Endothelial cell of umbilical vein (primary cell): ENCODE measurements around the gene DCTN4. TPM values are rescaled to one million over a fixed set of nuclear protein-coding genes. Genes with fewer than 3 reads are reported as not detected.

Experiments
- BruUV-seq: library from RNA; stranded (reverse); fragments of 400-500 nt; replicated peaks from 2 replicates; lab custom pipeline; 2021; lab: Mats Ljungman, UMichigan
- CTCF ChIA-PET: fragments of 300-600, 350-600 bp; sonication (Branson Sonifier 250); formaldehyde crosslinking; loops from one replicate; lab custom pipeline; 2021; ENCODE audit warnings: antibody characterized with exemption, inconsistent platforms; lab: Charles Lee
- POLR2A ChIA-PET: fragments of 300-600, 350-600 bp; sonication (Branson Sonifier 250); formaldehyde crosslinking; loops from one replicate; lab custom pipeline; 2021; ENCODE audit warnings: antibody characterized with exemption, inconsistent platforms; lab: Charles Lee
- DNase-seq: peaks from one replicate; pipeline ENCODE4 v3.0.0-alpha.2; 2011; ENCODE audit warnings: low read depth, low spot score
- FAIRE-seq: peaks from 2 replicates; lab custom pipeline; 2011; peaks lifted over from hg19 to GRCh38; lab: Jason Lieb, UNC
- H2AFZ ChIP-seq: 2 replicates; pipeline ENCODE4 v1.6.0; 2012; ENCODE audit warnings: low read depth, low read length, control low read depth, inconsistent platforms
- H3K27ac ChIP-seq: 2 replicates; pipeline ENCODE4 v1.5.1; 2011; ENCODE audit warnings: low read depth, mild to moderate bottlenecking, control low read depth, low read length, moderate library complexity; ENCODE audit not compliant: insufficient read depth
- H3K27me3 ChIP-seq, 2 experiments: 2 replicates each; pipeline versions ENCODE4 v1.6.0 to v1.6.1; 2011; ENCODE audit warnings: low read length in 2 of 2, mixed read lengths in 1 of 2; ENCODE audit not compliant: control insufficient read depth in 2 of 2, insufficient read depth in 2 of 2
- H3K36me3 ChIP-seq, 2 experiments: 2 replicates in 1 of 2; 3 replicates in 1 of 2; pipeline ENCODE4 v1.5.1; 2011; ENCODE audit warnings: low read length in 2 of 2, mild to moderate bottlenecking in 1 of 2, moderate library complexity in 1 of 2; ENCODE audit not compliant: control insufficient read depth in 2 of 2, insufficient read depth in 2 of 2; ENCODE audit errors: extremely low read depth in 1 of 2
- H3K4me1 ChIP-seq: 3 replicates; pipeline ENCODE4 v1.5.1; 2011; ENCODE audit warnings: mild to moderate bottlenecking, low read length; ENCODE audit not compliant: control insufficient read depth, insufficient read depth; ENCODE audit errors: extremely low read depth
- H3K4me2 ChIP-seq: 2 replicates; pipeline ENCODE4 v1.6.1; 2011; ENCODE audit warnings: low read length, control low read depth, mixed read lengths; ENCODE audit not compliant: insufficient read depth
- H3K4me3 ChIP-seq, 3 experiments: fragments of 200-600 bp in 1 of 3; sonication (generic), shearing (Covaris generic) in 1 of 3; replicated peaks in 1 of 3; 2 replicates each; pipeline ENCODE4 v1.5.1; 2011 to 2016; ENCODE audit warnings: control low read depth in 3 of 3, low read length in 3 of 3, mild to moderate bottlenecking in 2 of 3, inconsistent platforms in 1 of 3, low read depth in 1 of 3, moderate library complexity in 1 of 3; ENCODE audit not compliant: insufficient read depth in 1 of 3
- H3K79me2 ChIP-seq: 2 replicates; pipeline ENCODE4 v1.6.0; 2012; ENCODE audit warnings: low read length, inconsistent platforms; ENCODE audit not compliant: control insufficient read depth, insufficient read depth
- H3K9ac ChIP-seq: replicated peaks from 2 replicates; pipeline ENCODE3; 2011; ENCODE audit warnings: low read length, control low read depth; ENCODE audit not compliant: insufficient read depth; ENCODE audit errors: extremely low read depth
- H3K9me1 ChIP-seq: replicated peaks from 3 replicates; pipeline ENCODE4 v1.6.0; 2011; ENCODE audit warnings: mild to moderate bottlenecking, low read length; ENCODE audit not compliant: control insufficient read depth, insufficient read depth; ENCODE audit errors: extremely low read depth
- H3K9me3 ChIP-seq: replicated peaks from 2 replicates; pipeline ENCODE4 v1.5.1; 2012; ENCODE audit warnings: low read length, inconsistent platforms; ENCODE audit not compliant: control insufficient read depth, insufficient read depth
- H4K20me1 ChIP-seq: replicated peaks from 2 replicates; pipeline ENCODE3; 2011; ENCODE audit warnings: mild to moderate bottlenecking, low read length; ENCODE audit not compliant: control insufficient read depth, insufficient read depth; ENCODE audit errors: extremely low read depth
- CTCF ChIP-seq, 2 donors: IDR thresholded peaks; 1 replicate in 1 of 2; 2 replicates in 1 of 2; pipeline ENCODE4 v1.5.1; 2011; ENCODE audit warnings: low read length in 2 of 2, mild to moderate bottlenecking in 2 of 2, moderate library complexity in 2 of 2, control low read depth in 1 of 2, inconsistent platforms in 1 of 2, low read depth in 1 of 2; ENCODE audit not compliant: insufficient read depth in 1 of 2; ENCODE audit errors: extremely low read depth in 1 of 2
- EZH2 ChIP-seq: IDR thresholded peaks from 2 replicates; pipeline ENCODE4 v1.6.1; 2012; ENCODE audit warnings: borderline replicate concordance, low read depth, mild to moderate bottlenecking, moderate library complexity, low read length, inconsistent platforms; ENCODE audit not compliant: severe bottlenecking
- FOS ChIP-seq: IDR thresholded peaks from 2 replicates; pipeline ENCODE4 v1.6.1; 2011; ENCODE audit warnings: mild to moderate bottlenecking, low read length, moderate library complexity, borderline replicate concordance; ENCODE audit not compliant: insufficient read depth
- GATA2 ChIP-seq: IDR thresholded peaks from 2 replicates; pipeline ENCODE4 v1.7.0; 2011; ENCODE audit warnings: low read depth, mild to moderate bottlenecking, moderate library complexity, mixed read lengths, low read length; ENCODE audit not compliant: insufficient read length, insufficient read depth
- JUN ChIP-seq: IDR thresholded peaks from 2 replicates; pipeline ENCODE4 v1.6.1; 2011; ENCODE audit warnings: borderline replicate concordance, low read depth; ENCODE audit not compliant: insufficient read length, insufficient read depth
- MAX ChIP-seq: IDR thresholded peaks from 2 replicates; pipeline ENCODE4 v1.6.1; 2011; ENCODE audit not compliant: insufficient read depth, insufficient read length
- MYC ChIP-seq: IDR thresholded peaks from one replicate; pipeline ENCODE4 v1.6.1; 2011; ENCODE audit warnings: mild to moderate bottlenecking, low read depth, low read length
- POLR2A ChIP-seq: IDR thresholded peaks from 2 replicates; pipeline ENCODE4 v1.6.1; 2012; ENCODE audit warnings: low read depth, mild to moderate bottlenecking, control low read depth, low read length
- POLR2AphosphoS5 ChIP-seq: IDR thresholded peaks from 2 replicates; pipeline ENCODE4 v1.6.1; 2012; ENCODE audit warnings: low read depth, mild to moderate bottlenecking, control low read depth, low read length, moderate library complexity; ENCODE audit not compliant: insufficient read depth
- dilution Hi-C: fragments of 300-500 bp; cut with MboI; formaldehyde crosslinking; loops from one replicate; pipeline ENCODE4 v1.15.0; 2019; ENCODE audit warnings: low sequenced_read_pairs; ENCODE audit not compliant: extremely low pct_ligation_motif_present
- intact Hi-C: fragments of 100-400 bp; cut with micrococcal nuclease; formaldehyde crosslinking; loops from one replicate; pipeline ENCODE4 v1.10.0; 2022
- polyA plus RNA-seq, 4 experiments: library from polyadenylated mRNA; depleted of rRNA in 3 of 4; stranded (reverse) in 3 of 4; unstranded in 1 of 4; fragments of >200 nt; gene quantifications; 2 replicates each; pipeline versions ENCODE4 v1.2.1 to v1.2.3, GENCODE V29; 2011 to 2012; ENCODE audit warnings: missing spikeins in 1 of 4
- total RNA-seq: library from RNA; stranded (reverse); gene quantifications from 2 replicates; pipeline ENCODE4 v1.2.3, GENCODE V29; 2021

DCTN4 gene
- total and polyA plus RNA-seq, 2 donors (not counting 3 experiments of a cell fraction or from before 2014, with no cell fraction given), result 22.4 to 47.3 TPM

GRCh38 chr5:150740992-150741391, 17.8 kb downstream of the DCTN4 start:
- Histone ChIP-seq H4K20me1 (no peaks in the 10 kb centered on the region), H3K9me3 (no peaks in the 10 kb centered on the region), H3K79me2 (peaks cover 31% of the 10 kb centered on the region), H2AFZ (no peak overlapping the region), H3K4me1 (no peaks in the 10 kb centered on the region), H3K27me3 (no peaks in the 10 kb centered on the region), H3K9me1 (no peaks in the 10 kb centered on the region), H3K9ac (no peak overlapping the region), H3K36me3 (peaks cover 0 to 2% of the 10 kb centered on the region in 2 experiments), H3K4me2 (no peak overlapping the region), H3K4me3 (no peak overlapping the region), H3K27ac (no peak overlapping the region)
- CTCF ChIA-PET, result interaction anchor here (0.9 to 1.1 kb wide), 3 partner anchors 10 to 40 kb away, joined by 3 to 4 read pairs (median 3); partner anchors contain the start of genes RBM22 and SMIM3
- TF ChIP-seq MYC (no peak), CTCF (IDR thresholded peaks at IDR 0.05; ENCODE audit: extremely low read depth in 1 of 2, insufficient read depth in 1 of 2, low read depth in 1 of 2, low read length in 2 of 2) (no peak), EZH2 (no peak), FOS (no peak), GATA2 (no peak), POLR2A (no peak), JUN (no peak), MAX (no peak), POLR2AphosphoS5 (no peak)
- intact Hi-C loops, result no loop called here
- POLR2A ChIA-PET, result no interaction called here
- no TSS peak for BruUV-seq
- DNase-seq (no peak), FAIRE-seq (no peak)
- dilution Hi-C loops, result no loop called here
